Stimulated activated CD4-positive, alpha-beta T cell treated with anti-CD3 and anti-CD28 coated beads, Interleukin-4, amount 100 ng/mL, for 24 hours (primary cell): ENCODE data around the gene P2RX6.
A peak's percentile ranks its signal among the peaks of the same experiment; 100 is the strongest.
"Not testable (repeated sequence)": the region's sequence is repeated elsewhere in the genome, so short reads cannot be mapped to it uniquely, and the experiment has no call there.

Source experiments
- DNase-seq: peaks from one replicate; pipeline ENCODE4 v3.0.0-alpha.2; 2020

The P2RX6 gene

DNA sequence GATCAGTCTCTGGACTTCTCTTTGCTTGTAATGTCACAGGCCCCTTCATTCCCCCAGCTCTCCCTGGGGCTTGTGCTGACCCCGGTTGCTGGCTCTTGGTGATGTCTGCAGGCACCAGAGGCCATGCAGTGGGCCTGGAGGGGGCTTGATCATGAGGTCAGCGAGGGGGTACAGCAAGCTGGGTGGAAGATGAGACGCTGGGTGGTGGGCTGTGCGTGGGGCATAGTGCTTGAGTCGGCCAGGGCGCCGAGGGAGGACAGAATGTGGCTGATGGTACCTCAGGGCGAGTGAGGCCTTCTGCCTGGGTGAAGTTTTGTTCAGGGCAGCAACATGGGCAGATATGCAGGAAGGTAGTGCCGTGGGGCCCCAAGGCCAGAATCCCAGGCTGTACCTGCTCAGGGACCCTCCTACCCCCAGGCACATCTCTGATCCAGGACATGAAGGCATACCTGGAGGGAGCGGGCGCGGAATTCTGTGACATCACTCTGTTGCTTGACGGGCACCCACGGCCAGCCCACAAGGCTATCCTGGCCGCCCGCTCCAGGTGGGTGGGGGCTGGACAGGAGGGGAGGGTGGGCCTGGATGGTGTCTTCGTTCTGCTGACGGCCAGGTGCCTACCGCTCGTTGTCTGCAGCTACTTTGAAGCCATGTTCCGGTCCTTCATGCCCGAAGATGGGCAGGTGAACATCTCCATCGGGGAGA lies 19.5 kb upstream of the P2RX6 start:
- DNase-seq, result no peak

DNA sequence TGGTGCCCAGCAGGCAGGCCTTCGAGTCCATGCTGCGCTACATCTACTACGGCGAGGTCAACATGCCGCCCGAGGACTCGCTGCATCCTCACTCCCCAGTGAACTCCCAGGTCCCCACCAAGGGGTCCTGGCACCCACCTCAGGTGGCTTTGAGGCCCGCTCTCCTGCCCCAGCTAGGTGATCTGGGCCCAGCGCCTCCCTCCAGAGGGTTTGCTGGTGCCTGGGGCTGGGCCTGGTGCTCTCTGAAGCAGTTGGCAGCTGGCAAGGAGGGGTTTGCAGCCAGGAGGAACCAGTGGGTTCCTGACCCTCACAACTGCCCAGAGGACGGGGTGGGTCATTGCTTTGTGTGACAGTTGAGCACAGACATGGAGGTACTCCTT lies 18.9 kb upstream of the P2RX6 start:
- no peak for DNase-seq

DNA sequence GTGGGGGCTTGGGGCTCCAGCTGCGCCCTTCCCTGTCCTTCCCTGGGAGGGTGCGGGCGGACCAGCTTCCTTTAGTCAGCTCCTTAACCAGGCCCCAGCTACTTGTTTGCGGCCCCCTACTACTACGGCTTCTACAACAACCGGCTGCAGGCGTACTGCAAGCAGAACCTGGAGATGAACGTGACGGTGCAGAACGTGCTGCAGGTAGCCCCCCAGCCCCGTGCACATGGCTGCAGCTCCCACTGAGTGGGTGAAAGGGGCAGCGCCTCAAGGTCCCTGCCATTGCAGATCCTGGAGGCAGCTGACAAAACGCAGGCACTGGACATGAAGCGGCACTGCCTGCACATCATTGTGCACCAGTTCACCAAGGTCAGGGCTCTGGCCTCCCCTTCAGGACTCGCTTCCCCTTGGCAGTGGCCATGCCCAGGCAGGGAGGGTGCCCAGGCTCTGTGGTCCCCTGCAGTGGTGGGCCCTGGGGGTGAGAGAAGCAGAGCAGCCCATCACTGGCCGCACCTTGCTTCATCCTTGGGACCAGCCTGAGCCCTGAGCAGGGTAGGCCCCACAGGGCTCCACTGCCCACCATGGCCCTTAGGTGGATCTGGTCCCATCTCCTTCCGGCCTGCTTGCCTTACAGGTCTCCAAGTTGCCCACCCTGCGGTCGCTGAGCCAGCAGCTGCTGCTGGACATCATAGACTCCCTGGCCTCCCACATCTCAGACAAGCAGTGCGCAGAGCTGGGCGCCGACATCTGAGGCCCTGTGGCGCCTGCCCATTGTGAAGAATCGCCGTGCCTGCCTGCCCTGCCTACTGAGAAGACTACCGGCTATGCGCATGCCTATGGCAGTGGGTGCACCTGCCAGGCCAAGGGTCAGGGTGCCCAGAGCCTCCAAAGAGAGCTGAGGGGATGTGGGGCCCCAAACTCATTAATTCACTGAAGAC lies 18.1 kb upstream of the P2RX6 start:
- no peak for DNase-seq

DNA sequence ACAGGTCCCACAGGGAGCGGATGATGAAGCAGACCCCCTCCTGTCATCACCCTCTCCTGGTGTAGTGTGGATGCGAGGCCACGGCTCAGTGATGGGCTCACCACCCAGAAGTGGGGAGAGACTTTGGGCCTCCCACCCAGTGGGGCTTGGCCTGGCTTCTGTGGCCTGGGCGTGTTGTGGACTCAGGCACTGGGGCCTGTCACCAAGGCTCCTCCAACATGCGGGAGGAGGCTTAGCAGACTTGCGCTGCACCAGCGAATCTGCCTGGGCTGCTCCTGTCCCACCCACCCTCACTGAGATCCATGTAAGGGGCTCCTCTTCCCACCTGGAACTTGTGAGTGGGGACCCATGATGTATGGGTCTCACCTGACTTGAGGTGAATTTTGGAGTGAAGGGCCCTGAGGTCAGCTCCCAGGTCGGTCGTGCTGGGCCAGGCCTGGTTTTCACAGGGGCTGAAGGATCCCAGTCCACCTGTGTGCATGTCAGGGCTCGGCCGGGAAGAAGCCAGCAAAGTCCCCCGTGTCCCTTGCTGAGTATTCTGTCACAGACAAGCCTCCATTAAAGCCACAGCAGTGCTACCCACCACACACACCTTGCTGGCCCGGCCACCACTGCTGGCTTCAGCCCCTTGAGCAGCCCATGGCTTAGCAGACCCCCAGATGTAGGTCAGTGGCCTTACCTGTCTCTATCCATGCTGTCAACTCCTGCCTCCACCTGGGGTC lies 17.3 kb upstream of the P2RX6 start:
- no peak for DNase-seq

DNA sequence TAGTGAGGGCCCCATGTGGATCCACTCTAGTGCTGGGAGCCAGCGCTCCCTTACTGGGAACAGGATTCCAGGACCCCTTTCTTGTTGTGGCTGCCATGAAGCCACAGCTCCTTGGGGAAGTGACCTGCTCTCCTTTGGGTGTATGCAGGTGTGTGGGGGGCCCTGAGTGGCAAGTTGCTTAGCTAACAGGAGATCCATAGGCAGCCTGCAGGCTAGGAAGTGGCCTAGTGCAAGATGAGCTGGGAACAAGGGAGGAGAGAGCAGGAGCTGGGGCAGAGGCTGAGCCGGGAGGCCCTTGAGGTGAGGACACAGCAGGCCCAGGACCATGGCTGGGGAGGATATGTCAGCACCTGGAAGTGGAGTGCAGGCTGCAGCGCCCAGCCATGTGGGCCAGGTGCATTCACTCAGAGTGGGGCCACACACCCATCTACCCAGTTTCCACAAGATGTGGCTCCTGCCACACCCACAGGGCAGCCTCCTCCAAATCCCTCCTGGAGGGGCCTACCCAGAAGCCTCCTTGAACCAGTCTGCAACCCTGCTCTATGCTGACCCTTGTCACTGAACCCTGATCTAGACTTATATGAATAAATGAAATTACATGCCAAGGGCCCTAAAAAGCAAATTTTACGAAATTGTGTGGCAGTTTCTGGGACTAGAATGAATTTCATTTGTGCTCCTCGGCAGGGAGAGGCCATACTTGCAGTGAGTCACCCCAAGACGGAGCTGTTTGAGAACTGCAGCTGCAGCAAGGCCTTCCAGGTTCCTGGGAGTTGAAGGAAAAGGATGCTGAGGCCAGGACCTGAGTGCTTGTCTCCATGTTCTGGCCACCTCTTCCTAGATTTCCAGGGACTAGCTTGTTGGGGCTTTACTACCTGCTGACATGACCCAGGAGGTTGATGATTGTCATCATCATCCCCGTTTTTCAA lies 16.3 kb upstream of the P2RX6 start:
- no peak for DNase-seq

DNA sequence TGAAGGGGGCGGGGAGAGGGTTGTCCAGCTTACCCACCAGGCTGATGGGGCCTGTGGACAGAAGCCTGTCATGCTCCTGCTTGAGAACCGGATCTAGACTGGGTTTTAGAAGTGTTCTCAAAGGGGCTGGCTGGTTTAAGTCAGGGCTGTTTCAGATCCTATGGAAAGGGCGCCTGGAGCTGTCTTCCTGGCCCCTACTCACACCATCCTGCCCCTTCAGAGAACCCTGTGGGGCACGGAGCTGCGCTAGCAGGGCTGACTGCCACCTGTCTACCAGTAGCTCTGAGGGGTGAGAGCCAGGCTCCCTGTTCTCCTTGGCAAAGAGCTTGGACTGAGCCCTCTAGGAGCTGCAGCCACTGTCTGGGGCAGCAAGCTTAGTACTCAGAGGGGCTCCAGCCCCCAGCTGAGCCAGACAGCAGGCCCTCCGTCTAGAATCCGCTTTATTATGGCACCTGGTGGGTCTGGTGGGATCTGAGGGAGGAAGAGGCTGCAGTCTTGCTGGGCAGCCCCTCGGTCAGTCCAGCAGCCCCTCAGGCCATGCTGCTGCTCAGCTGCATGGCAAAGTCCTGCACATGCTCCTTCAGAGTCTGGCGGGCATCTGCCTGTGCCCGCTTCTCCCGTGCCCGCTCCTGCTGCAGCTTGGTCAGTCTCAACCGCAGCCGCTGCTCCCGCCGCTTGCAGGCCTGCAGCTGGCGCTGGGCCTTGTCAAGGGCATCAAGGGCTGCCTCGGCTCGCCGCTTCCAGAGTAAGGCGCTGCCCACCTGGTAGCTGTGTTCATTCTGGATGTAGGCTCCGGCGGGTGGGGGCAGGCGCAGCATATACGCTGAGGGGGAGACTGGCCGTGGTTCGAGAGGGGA lies 15.4 kb upstream of the P2RX6 start:
- no peak for DNase-seq

DNA sequence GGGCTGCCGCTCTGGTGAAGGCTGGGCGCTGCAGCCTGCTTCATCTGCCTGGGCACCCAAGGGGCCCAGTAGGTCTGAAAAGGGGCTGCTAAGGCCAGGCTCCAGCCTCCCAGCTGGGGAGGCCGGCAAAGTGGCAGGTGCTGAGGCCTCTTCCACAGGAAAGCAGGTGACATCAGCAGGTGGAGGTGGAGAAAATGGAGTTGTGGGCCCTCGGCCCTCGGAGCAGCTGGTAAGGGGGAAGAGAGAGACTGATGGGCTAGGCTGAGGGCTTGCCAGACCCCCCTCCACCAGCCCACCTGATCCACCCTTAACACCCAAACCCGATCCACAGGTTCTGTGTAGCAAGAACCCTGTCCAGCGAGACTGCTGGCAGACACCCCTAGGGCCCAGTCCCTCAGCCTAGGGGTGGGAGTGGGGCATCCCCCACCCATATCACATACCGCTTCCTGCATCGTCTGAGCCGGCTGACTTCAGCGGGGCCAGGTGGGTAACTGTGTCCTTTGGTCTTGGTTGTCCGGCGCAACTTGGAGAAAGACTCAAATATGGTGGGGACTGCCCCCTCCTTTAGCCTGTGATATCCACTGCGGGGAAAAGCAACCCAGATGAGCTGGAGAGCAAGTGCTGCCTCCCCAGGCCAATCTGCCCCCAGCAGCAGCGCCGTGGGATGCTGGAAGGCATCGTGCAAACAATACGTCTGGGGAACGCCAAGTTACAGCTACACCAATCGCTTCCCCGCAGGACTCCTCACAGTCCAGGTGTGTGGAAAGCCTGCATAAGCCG lies 14.6 kb upstream of the P2RX6 start:
- DNase-seq, result no peak

DNA sequence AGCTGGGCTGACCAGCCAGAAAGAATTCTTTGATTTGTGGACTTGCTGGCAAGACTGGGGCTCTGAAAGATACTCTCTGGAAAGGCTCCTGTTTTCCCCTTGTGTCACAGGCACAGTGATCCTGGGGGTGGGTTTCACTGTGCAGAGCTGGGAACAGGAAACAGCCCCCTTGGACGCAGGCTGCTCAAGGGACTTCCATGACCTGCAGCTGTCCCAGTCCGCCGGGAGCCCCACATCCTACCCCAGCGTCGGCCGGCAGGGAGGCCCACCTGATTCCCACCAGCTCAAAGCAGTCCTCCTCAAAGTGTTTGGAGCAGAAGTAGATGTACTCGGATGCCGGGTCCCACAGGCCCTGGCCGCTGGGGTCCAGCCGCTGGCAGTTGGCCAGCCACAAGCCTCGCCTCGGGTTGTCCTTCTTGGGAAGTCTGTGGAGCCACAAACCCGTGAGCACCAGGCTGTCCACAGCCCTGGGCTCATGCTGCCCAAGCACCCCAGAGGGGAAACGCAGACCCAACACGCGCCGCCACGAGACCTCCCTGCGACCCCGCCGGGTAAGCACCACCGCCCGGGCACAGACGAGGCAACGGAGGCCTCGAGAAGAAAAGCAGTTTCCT lies 13.9 kb upstream of the P2RX6 start:
- no peak for DNase-seq

DNA sequence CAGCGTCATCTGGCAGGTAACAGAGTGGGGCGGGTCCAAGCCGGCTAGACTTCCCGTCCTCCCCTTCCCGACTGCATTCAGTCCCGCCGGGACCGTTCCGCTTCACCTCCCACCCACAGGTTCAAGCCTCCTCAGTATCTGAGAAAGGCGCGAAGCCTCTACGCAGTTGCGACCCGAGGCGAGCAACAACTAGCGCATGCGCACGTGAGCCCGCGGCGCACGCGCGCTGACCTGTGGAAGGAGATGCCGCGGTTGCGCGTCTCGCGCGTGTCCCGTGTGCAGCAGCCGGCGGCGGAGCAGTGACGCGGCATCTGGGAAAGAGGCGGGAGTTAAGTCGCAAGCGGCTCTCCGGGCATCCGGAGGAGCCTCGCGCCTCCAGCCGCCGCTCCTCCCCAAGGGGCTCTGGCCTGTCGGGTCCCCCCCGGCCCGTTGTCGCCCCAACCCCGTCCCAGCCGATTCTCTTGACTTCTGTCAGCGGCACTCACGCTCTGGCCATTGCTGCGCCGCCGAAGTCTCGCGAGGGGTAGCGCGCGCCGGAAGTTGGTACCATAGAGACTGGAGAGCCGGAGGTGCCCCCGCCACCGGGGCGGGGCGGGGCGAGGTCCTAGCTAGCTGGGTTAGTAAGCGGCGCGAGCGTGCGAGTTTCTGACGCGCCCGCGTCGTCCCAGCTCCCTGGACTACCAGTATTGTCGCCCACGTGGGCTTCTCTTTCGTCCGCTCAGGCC lies 13.2 kb upstream of the P2RX6 start, which contains the start of gene THAP7:
TSS of gene THAP7 (minus strand) at position 518 of the 725 bp plus-strand sequence. CDS start at position 311, 207 bp downstream.
- peak; percentile 97 for DNase-seq

DNA sequence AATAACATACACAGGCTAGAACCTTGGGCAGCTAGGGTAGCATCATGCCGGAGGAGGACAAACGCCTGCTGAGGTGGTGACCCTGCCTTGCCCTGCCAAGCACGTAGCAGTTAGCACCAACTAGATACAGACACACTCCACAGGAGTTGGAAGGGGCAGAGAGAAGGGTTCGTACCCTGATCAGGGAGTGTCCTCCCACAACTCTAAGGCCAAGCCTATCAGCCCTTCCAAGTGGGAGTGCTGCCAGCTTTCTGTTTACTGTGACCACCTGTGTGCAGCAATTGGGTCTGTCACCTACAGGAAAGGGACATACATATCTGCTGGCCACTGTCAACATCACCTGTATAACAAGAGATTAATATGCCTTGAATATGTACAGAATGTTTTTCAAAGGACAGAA lies 11.2 kb upstream of the P2RX6 start:
- DNase-seq, result no peak

DNA sequence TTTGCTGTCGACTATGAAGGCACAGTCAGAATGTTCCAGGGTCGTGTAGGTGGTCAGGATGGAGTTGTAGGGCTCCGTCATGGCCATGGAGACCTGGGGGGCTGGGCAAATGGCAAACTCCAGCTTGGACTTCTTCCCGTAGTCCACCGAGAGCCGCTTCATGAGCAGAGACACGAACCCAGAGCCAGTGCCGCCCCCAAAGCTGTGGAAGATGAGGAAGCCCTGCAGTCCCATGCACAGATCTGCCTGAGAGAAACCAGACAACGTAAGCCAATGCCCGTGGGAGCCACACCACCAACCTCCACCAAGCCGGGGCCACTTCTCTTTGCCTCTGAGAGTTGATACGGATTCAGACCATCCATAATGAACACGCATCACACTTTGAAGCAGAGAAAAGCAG lies 5.8 kb upstream of the P2RX6 start:
- not testable (repeated sequence) for DNase-seq

DNA sequence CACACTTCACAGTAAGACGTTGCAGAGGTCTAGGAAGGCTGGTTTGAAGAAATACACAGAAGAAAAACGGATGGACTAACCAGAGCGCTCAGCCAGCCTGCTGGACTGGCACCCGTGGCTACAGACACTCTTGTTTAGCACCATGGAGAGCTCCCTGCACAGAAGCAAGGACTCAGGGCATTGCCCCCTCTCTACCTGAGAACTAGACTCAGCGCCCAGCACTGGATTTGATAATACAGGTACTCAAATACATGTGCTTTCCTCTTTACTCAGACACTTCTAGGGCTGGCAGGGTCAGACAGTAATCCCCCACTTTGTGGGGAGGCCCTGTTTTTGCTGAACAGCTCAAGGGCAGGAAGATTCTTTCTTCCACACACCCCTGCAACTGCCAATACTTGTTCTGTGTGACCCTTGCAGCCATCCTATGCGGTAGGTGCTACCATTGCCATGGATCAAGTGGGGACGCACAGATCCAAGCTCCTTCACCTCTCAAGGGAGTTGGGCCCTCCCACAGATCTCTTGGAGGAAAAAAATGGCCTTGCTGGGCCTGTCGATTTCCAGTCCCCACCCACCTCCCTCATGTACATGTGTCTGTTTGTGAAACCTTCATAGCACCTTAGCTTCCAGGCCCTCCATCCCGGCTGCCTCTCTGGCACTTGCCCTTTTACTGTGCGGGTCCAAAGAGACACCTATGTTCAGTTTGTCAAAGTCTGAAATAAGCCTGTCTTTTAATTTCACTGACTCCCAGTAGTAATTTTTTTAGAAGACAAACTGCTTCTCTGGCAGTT lies 5.1 kb upstream of the P2RX6 start:
- DNase-seq, result no peak

DNA sequence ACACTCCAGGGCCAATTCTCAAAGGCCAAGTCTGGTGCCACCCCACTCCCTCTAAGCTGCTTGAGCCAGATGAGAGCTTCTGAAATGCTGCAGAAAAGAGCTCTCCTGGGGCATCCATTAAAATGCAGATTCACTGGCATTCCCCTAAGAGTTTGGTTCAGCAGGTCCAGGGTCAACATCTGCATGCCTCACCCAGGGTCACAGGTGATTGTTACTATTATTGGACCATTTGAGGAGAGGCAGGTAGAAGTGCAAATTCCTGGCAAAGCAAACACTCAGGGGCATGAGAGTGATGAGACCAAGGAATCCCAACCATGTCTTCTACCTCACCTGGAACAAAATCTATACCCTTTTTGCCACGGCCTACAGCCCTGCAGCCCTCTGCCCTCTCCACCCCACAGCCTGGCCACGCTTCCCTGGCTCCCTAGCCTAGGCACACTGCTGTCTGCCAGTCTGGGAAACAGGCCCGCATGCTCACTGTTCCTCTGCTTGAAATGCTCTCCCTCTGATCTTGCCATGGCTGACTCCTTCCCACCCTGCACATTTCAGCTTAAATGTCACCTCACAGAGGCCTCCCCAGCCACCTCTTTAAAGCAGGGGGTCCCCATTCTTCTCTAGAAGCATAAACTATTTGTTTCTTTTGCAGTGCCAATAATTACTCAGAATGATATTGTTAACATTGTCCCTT lies 4.4 kb upstream of the P2RX6 start:
- no peak for DNase-seq

DNA sequence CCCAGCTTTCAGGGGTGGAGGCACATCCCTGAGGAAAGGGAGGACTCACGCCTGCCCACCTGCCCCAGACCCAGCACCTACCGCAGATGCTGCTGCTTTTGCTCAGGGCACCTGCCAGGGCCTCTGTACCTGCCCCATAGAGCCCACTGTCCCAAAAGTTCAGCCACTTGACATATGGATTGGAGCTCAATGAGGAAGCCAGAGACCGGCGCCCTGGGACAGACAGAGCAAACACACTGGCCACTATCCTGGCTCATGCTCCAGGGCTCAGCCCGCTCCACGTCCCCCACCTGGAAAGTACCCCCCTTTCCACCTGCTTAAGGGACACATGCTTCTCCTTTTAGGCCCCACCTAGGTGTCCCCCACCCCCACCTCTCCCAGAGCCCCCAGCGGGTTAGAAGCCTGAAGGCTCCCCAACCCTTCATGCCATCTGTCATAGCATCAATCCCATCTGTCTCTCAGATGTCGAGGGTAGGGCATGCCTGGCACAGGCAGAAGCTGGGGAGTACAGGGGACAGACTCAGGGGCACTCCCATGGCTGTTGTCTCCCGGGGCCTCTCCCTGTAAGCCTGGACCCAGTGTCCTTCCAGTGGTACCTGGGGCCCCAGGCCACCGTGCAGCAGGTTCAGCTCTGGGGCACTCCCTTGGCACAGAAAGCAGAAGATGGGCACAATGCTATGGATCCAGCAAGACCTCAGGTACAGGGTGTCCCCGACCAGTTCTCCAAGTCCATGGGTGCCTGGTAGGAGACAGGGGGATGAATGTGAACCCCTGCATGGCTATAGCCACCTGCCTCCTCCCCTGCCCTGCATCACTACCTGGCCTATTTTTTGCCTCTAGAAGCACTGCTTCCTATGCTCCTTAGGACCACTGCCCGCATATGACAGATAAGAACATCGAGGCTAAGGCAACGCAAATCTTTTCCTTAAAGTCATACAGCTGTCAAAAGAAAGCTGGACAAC lies 2.2 kb upstream of the P2RX6 start:
- no peak for DNase-seq

DNA sequence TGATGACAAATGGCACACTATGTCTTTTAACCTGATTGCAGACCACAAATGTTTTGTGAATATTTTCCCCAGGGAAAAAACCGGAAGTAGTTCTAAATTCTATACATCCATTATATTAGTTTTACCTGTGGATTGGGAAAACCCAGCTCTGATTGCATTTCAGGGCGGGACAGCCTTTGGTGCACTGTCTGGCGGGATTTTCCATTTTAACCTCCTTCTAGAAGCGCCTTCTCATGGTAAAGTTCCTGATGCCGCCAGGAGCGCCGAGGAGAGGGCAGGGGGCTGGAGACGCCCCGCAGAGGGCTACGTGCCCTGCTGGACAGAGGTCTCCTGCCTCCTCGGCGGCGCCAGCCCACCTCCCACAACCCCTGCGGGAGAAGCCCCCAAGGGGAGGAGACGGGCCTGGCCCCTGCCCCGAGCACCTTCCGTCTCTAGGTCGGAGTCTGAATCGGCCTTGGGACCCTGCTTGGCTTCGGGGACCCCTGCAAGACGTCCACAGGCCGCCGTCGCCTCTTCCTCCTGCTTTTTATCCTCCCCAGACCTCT lies 1.2 kb upstream of the P2RX6 start:
- no peak for DNase-seq

DNA sequence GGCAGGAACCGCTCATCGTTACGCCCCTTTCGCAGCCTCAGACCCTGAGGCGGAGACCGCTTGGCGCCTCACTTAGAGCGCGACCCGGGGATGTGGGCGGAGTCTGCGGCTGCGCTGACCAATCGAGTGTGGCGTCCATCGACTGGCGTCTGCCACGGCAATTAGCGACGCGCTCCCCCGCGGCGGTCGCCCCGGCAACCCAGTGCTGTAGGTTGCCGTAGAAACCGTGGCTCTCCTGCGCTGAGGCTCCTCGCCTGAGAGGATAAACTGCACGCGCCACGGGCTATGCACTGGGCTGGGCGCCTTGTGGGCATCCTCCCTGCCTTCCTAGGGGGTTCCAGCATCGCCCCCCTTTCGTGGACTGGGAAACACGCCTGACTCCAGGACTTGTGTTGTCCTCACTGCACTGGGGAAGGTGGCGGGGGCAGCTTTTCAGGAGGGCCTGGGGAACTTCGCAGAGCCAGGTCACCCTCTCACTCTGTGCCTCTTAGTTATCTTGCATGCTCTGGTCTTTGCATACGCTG lies 701 bp upstream of the P2RX6 start:
- DNase-seq, result peak; percentile 87
